HFFc6 (cell line): ENCODE data around the gene RNASE8. TPM values are rescaled to one million over a fixed set of nuclear protein-coding genes. Genes with fewer than 3 reads are reported as not detected.

ENCODE experiments used
- DNase-seq: peaks from one replicate; pipeline ENCODE4 v3.0.0-alpha.2; 2018
- H3K27ac Mint-ChIP-seq: 2 replicates; pipeline ENCODE4 v1.8.0; 2020; ENCODE audit warnings: mild to moderate bottlenecking, mixed read lengths
- H3K27me3 Mint-ChIP-seq: 2 replicates; pipeline ENCODE4 v1.8.0; 2021; ENCODE audit warnings: mild to moderate bottlenecking, moderate library complexity, mixed read lengths; ENCODE audit not compliant: insufficient read depth
- H3K36me3 Mint-ChIP-seq: 2 replicates; pipeline ENCODE4 v1.8.0; 2021; ENCODE audit warnings: low read depth, mixed read lengths
- H3K4me1 Mint-ChIP-seq: 2 replicates; pipeline ENCODE4 v1.8.0; 2020; ENCODE audit warnings: low read depth, mixed read lengths
- H3K4me3 Mint-ChIP-seq: 2 replicates; pipeline ENCODE4 v1.8.0; 2020; ENCODE audit warnings: mild to moderate bottlenecking, moderate library complexity, mixed read lengths
- H3K9me3 Mint-ChIP-seq: 2 replicates; pipeline ENCODE4 v1.8.0; 2020; ENCODE audit warnings: mild to moderate bottlenecking, mixed read lengths
- CTCF ChIP-seq: fragments of 200-600 bp; sonication (generic); IDR thresholded peaks from 2 replicates; pipeline ENCODE4 v1.5.0; 2021; ENCODE audit warnings: antibody characterized with exemption, mild to moderate bottlenecking
- total RNA-seq, 6 experiments: library from RNA; stranded (reverse); fragmentation: NEBNext Ultra II Directional; extraction: Animal tissue kit (Norgen Biotek cat#: 25700); gene quantifications; 2 replicates in 1 of 6; 3 replicates in 5 of 6; pipeline ENCODE4 v1.2.3, GENCODE V29; 2021

The RNASE8 gene
- total RNA-seq, 6 experiments from 2014 or later, result not detected

- Mint-ChIP-seq H3K9me3 (no peaks in the 10 kb centered on the region), H3K4me3 (no peak overlapping the region), H3K36me3 (no peaks in the 10 kb centered on the region), H3K27ac (no peak overlapping the region), H3K4me1 (peaks cover 62% of the 10 kb centered on the region), H3K27me3 (peaks cover 23% of the 10 kb centered on the region)
- TF ChIP-seq CTCF, result no peak
- DNase-seq, result no peak
These were observed 14.7 kb upstream of the RNASE8 start for GRCh38 chr14:21042918-21043317.

GRCh38 chr14:21043387-21043973, 14.1 kb upstream of the RNASE8 start:
- H3K27ac Mint-ChIP-seq, result no peak overlapping the region
- peaks cover 23% of the 10 kb centered on the region for H3K27me3 Mint-ChIP-seq
- H3K4me1 Mint-ChIP-seq, result peaks cover 67% of the 10 kb centered on the region
- DNase-seq, result no peak
- no peaks in the 10 kb centered on the region for H3K9me3 Mint-ChIP-seq
- no peak overlapping the region for H3K4me3 Mint-ChIP-seq
- no peaks in the 10 kb centered on the region for H3K36me3 Mint-ChIP-seq
- TF ChIP-seq CTCF, result no peak

GRCh38 chr14:21043974-21044618, 13.5 kb upstream of the RNASE8 start:
- Mint-ChIP-seq H3K27me3 (peaks cover 19% of the 10 kb centered on the region), H3K27ac (no peak overlapping the region), H3K36me3 (no peaks in the 10 kb centered on the region), H3K4me1 (peaks cover 68% of the 10 kb centered on the region), H3K4me3 (no peak overlapping the region), H3K9me3 (no peaks in the 10 kb centered on the region)
- no peak for TF ChIP-seq CTCF
- DNase-seq, result no peak

GRCh38 chr14:21047378-21047781, 10.2 kb upstream of the RNASE8 start:
- peaks cover 18% of the 10 kb centered on the region for H3K27me3 Mint-ChIP-seq
- peaks cover 49% of the 10 kb centered on the region for H3K4me1 Mint-ChIP-seq
- peak overlapping the region; percentile 1; the same call in 1 of the 2 replicates for H3K4me3 Mint-ChIP-seq
- peak; percentile 32 for DNase-seq
- peak overlapping the region; percentile 60; the same call in 1 of the 2 replicates for H3K27ac Mint-ChIP-seq
- H3K9me3 Mint-ChIP-seq, result no peaks in the 10 kb centered on the region
- no peak for TF ChIP-seq CTCF
- no peaks in the 10 kb centered on the region for H3K36me3 Mint-ChIP-seq

GRCh38 chr14:21048638-21049037, 9.0 kb upstream of the RNASE8 start:
- Mint-ChIP-seq H3K27me3 (peaks cover 8% of the 10 kb centered on the region), H3K36me3 (no peaks in the 10 kb centered on the region), H3K27ac (no peak overlapping the region), H3K9me3 (no peaks in the 10 kb centered on the region), H3K4me1 (peaks cover 37% of the 10 kb centered on the region), H3K4me3 (no peak overlapping the region)
- DNase-seq, result no peak
- no peak for TF ChIP-seq CTCF
